T-helper 2 cell treated with Interferon-gamma antibody and Interleukin-4, amounts not matched to agents 5 μg/mL and 100 μg/mL, for 36 hours (primary cell): ENCODE results near the gene ARHGAP10.

Experiments used
- DNase-seq: peaks from one replicate; pipeline ENCODE4 v3.0.0; 2021; ENCODE audit warnings: low spot score
- H3K27ac Mint-ChIP-seq: one replicate; pipeline ENCODE4 v1.8.0; 2021; ENCODE audit warnings: mild to moderate bottlenecking, mixed read lengths
- H3K27me3 Mint-ChIP-seq: one replicate; pipeline ENCODE4 v1.8.0; 2021; ENCODE audit warnings: low read depth, mixed read lengths
- H3K36me3 Mint-ChIP-seq: one replicate; pipeline ENCODE4 v1.8.0; 2021; ENCODE audit warnings: low read depth, mixed read lengths
- H3K4me1 Mint-ChIP-seq: one replicate; pipeline ENCODE4 v1.8.0; 2021; ENCODE audit warnings: low read depth, mixed read lengths
- H3K4me3 Mint-ChIP-seq: one replicate; pipeline ENCODE4 v1.8.0; 2022; ENCODE audit warnings: mild to moderate bottlenecking, moderate library complexity, mixed read lengths
- H3K9me3 Mint-ChIP-seq: one replicate; pipeline ENCODE4 v1.8.0; 2021; ENCODE audit warnings: mixed read lengths

ARHGAP10 gene

DNA sequence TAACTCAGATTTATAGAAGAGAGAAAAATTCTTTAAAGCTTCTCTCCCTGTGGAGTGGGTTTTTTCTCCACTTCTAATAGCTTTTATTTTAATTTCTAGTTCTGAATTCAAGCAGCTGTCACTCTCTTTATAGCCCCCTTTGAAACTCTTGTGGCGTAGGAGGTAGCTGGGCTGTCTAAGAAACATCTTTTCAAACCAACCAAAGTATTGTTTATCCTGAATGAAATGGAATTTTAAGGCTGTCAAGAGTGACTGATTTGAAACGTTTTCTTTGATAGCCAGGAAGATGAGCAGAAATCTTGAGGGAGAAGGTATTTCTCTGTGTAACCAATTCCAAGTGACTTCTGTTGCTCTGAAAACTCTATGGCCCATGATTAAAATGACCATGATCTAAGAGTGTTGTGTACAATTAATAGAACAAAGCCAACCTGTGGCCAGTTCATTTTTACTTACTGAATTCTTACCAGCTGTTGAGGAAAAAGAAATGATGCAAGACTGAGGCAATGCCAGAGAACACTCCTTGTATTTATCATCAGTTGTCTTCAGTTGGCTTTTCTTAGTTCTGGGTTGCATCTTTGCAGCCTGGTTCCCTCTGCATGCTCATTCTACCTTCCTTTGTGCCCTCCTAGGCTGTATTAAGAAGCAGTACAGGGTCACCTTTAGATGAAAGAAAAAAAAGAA, 298.4 kb downstream of the ARHGAP10 start:
- H3K4me3 Mint-ChIP-seq: no peak overlapping the region
- H3K9me3 Mint-ChIP-seq: no peaks in the 10 kb centered on the region
- no peak for DNase-seq
- H3K36me3 Mint-ChIP-seq: no peaks in the 10 kb centered on the region
- no peaks in the 10 kb centered on the region for H3K4me1 Mint-ChIP-seq
- H3K27ac Mint-ChIP-seq: no peak overlapping the region
- H3K27me3 Mint-ChIP-seq: no peaks in the 10 kb centered on the region

GRCh38 chr4:148034813-148035212, 302.9 kb downstream of the ARHGAP10 start:
- no peak for DNase-seq
- Mint-ChIP-seq H3K36me3 (no peaks in the 10 kb centered on the region), H3K9me3 (peaks cover 11% of the 10 kb centered on the region), H3K27me3 (no peaks in the 10 kb centered on the region), H3K4me3 (no peak overlapping the region), H3K27ac (no peak overlapping the region), H3K4me1 (peaks cover 2% of the 10 kb centered on the region)

DNA sequence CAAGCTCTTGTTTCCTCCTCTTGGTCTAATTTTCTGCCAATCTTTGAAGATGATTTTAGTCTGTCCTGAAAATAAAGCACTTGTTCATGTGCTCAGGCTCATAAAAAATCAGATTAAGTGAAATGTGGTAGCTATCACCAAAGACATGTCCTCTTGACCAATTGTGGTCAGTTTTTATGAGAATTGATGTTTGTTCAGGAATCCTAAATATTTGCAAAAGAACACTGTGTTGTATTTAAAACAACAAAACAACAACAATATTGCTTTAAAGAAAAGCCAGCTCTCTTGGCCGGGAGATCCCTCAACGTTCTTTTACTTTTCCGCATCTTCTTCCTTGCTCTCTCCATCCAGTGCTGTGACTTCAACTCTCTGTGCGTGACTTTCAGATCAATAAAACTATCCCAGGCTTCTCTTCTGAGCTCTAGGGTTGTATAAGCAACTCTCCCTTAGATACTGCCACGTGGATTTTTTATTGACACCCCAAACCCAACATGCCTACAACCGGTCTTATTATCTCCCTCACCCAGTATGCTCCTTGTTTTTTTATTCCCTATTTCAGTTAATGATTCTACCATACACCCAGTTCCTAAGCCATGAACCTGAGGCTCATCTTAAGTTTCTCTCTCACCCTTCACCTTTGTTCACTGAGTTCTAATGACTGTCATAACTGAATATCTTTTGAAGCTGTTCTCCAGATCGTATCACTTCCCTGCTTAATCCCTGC, 309.9 kb downstream of the ARHGAP10 start:
- H3K27ac Mint-ChIP-seq: no peak overlapping the region
- peaks cover under 1% of the 10 kb centered on the region for H3K9me3 Mint-ChIP-seq
- peaks cover 12% of the 10 kb centered on the region for H3K4me1 Mint-ChIP-seq
- H3K27me3 Mint-ChIP-seq: no peaks in the 10 kb centered on the region
- peaks cover 1% of the 10 kb centered on the region for H3K36me3 Mint-ChIP-seq
- DNase-seq: no peak
- no peak overlapping the region for H3K4me3 Mint-ChIP-seq

GRCh38 chr4:148044089-148044911, 312.4 kb downstream of the ARHGAP10 start:
- peaks cover 17% of the 10 kb centered on the region for H3K36me3 Mint-ChIP-seq
- no peak for DNase-seq
- no peak overlapping the region for H3K4me3 Mint-ChIP-seq
- no peak overlapping the region for H3K27ac Mint-ChIP-seq
- H3K9me3 Mint-ChIP-seq: no peaks in the 10 kb centered on the region
- H3K27me3 Mint-ChIP-seq: no peaks in the 10 kb centered on the region
- H3K4me1 Mint-ChIP-seq: peaks cover 10% of the 10 kb centered on the region

GRCh38 chr4:148044912-148045352, 313.0 kb downstream of the ARHGAP10 start:
- DNase-seq: no peak
- peaks cover 18% of the 10 kb centered on the region for H3K36me3 Mint-ChIP-seq
- H3K9me3 Mint-ChIP-seq: no peaks in the 10 kb centered on the region
- H3K4me1 Mint-ChIP-seq: peaks cover 10% of the 10 kb centered on the region
- no peak overlapping the region for H3K4me3 Mint-ChIP-seq
- no peaks in the 10 kb centered on the region for H3K27me3 Mint-ChIP-seq
- H3K27ac Mint-ChIP-seq: no peak overlapping the region

- Mint-ChIP-seq H3K36me3 (peaks cover 23% of the 10 kb centered on the region), H3K27me3 (no peaks in the 10 kb centered on the region), H3K4me1 (peaks cover 39% of the 10 kb centered on the region), H3K9me3 (no peaks in the 10 kb centered on the region), H3K27ac (no peak overlapping the region), H3K4me3 (no peak overlapping the region)
- no peak for DNase-seq
Observed at GRCh38 chr4:148048598-148048997, 316.7 kb downstream of the ARHGAP10 start.

DNA sequence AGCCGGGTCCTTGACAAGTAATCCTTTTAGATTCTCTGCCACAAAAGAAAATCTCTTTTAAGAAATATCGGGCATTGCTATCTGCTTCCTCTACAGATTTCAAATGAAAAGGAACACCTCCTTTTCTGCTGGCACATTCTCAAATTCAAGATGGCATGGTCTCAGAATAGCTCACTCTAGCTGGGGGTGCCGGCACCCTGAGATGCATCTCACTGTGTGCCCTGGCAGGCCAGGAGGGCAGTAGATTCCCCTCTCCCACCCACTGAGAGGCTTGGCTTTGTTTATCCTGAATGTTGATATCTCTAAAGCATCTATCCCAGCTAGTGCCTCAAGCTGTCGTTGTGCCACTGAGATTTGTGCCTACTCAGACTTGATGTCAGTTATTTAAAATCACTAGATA, 319.5 kb downstream of the ARHGAP10 start:
- Mint-ChIP-seq H3K4me3 (no peak overlapping the region), H3K9me3 (no peaks in the 10 kb centered on the region), H3K27ac (peak overlapping the region; percentile 13), H3K27me3 (no peaks in the 10 kb centered on the region), H3K36me3 (peaks cover 29% of the 10 kb centered on the region), H3K4me1 (peaks cover 48% of the 10 kb centered on the region)
- DNase-seq: no peak

GRCh38 chr4:148052448-148052847, 320.6 kb downstream of the ARHGAP10 start:
- Mint-ChIP-seq H3K27me3 (no peaks in the 10 kb centered on the region), H3K27ac (peak overlapping the region; percentile 83), H3K36me3 (peaks cover 23% of the 10 kb centered on the region), H3K4me1 (peaks cover 56% of the 10 kb centered on the region), H3K4me3 (peak overlapping the region; percentile 60), H3K9me3 (no peaks in the 10 kb centered on the region)
- no peak for DNase-seq

- H3K4me1 Mint-ChIP-seq: peaks cover 63% of the 10 kb centered on the region
- H3K4me3 Mint-ChIP-seq: peak overlapping the region; percentile 49
- DNase-seq: no peak
- H3K9me3 Mint-ChIP-seq: no peaks in the 10 kb centered on the region
- H3K27me3 Mint-ChIP-seq: no peaks in the 10 kb centered on the region
- peak overlapping the region; percentile 62 for H3K27ac Mint-ChIP-seq
- peaks cover 17% of the 10 kb centered on the region for H3K36me3 Mint-ChIP-seq
Observed at GRCh38 chr4:148053298-148054003, 321.6 kb downstream of the ARHGAP10 start.

DNA sequence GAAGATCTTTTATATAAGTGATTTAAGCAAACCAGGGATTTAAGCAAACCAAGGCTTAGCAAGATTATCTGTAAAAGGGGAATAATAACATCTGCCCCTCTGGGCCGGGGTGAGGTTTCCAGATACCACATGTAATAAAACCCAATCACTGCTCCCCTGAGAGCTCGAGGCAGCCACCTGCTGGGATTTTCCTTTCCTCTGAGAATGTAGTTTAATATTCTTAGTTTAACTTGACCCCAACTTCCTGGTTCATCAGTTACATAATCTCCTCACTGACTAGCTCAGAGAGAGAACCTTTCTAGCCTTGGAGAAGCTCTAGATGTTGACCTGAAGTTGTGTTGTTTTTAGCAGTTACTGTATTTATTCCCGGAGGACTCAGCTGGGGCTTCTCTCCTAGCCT, 322.4 kb downstream of the ARHGAP10 start:
- DNase-seq: no peak
- H3K36me3 Mint-ChIP-seq: peaks cover 15% of the 10 kb centered on the region
- H3K27ac Mint-ChIP-seq: no peak overlapping the region
- peaks cover 70% of the 10 kb centered on the region for H3K4me1 Mint-ChIP-seq
- no peak overlapping the region for H3K4me3 Mint-ChIP-seq
- H3K9me3 Mint-ChIP-seq: no peaks in the 10 kb centered on the region
- H3K27me3 Mint-ChIP-seq: no peaks in the 10 kb centered on the region

- no peak overlapping the region for H3K27ac Mint-ChIP-seq
- DNase-seq: no peak
- H3K4me1 Mint-ChIP-seq: peaks cover 78% of the 10 kb centered on the region
- H3K27me3 Mint-ChIP-seq: no peaks in the 10 kb centered on the region
- peaks cover 18% of the 10 kb centered on the region for H3K36me3 Mint-ChIP-seq
- H3K9me3 Mint-ChIP-seq: no peaks in the 10 kb centered on the region
- no peak overlapping the region for H3K4me3 Mint-ChIP-seq
Observed at GRCh38 chr4:148055844-148056243, 324.0 kb downstream of the ARHGAP10 start.

DNA sequence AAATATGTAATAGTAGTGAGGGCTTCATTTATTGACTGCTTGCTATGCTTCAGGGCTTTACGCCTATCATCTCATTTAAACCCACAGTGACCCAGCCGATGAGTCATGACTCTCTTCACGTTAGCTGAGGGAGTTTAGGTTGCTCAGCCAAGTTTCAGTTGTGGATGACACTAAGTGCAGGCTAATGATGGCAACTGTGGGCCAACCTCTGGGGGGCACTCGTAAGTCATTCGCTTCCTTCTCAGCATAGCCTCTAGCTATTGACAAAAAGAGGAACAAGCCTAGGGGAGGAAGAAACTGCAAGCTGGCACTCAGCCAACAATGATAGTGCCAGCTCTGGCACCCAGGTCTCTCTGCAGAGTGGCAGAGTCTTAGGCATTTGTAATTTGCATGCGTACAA, 325.0 kb downstream of the ARHGAP10 start:
- H3K36me3 Mint-ChIP-seq: peaks cover 18% of the 10 kb centered on the region
- H3K4me1 Mint-ChIP-seq: peaks cover 79% of the 10 kb centered on the region
- H3K9me3 Mint-ChIP-seq: no peaks in the 10 kb centered on the region
- H3K4me3 Mint-ChIP-seq: no peak overlapping the region
- peak overlapping the region; percentile 16 for H3K27ac Mint-ChIP-seq
- no peaks in the 10 kb centered on the region for H3K27me3 Mint-ChIP-seq
- peak; percentile 64 for DNase-seq

DNA sequence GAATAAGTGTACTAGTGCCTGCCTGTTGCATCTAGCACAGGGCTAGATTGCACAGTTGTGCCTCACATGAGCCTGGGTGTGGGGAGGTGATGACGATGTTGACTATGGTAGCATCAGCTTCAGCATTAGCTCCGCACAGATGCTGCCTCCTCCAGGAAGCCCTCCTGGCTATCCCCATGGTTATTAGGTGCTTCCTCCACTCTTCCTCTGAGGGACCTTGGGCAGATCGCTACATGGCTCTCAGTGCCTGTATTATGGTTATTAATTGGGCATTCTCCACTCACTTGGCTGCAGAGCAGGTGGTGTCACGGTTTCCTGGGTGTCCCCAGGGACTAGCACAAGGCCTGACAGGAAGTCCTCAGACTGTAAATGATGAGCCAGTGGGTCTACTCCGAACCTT, 325.6 kb downstream of the ARHGAP10 start:
- Mint-ChIP-seq H3K9me3 (no peaks in the 10 kb centered on the region), H3K27me3 (no peaks in the 10 kb centered on the region), H3K36me3 (peaks cover 16% of the 10 kb centered on the region), H3K4me3 (no peak overlapping the region), H3K4me1 (peaks cover 73% of the 10 kb centered on the region), H3K27ac (no peak overlapping the region)
- DNase-seq: no peak
